GM19397 (cell line): Measurements from ENCODE around the gene CDH2.

ENCODE experiments used
- ATAC-seq: cut with Tn5 transposase; IDR thresholded peaks from one replicate; pipeline ENCODE4 v1.9.1; 2021; ENCODE audit warnings: mild to moderate bottlenecking, moderate library complexity; ENCODE audit not compliant: unreplicated experiment

The CDH2 gene

DNA sequence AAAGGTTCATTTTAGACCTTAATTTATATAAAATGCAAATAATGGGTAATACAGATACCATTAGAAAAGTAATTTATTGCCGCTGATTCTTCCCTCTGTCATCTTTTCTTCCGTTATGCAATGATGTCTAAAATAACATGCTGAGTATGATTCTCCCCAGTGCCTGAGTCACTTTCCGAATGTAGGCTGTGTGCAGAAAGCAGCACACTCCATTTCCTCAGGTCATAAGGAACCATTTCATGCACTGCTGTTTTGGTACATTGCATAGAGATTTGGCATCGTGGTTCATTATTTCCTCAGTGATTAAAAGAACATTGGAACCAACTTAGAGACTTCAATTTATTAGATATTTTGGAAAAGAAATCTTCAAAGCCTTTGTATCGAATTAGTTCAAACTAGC lies 173.5 kb downstream of the CDH2 start:
- ATAC-seq: no peak

DNA sequence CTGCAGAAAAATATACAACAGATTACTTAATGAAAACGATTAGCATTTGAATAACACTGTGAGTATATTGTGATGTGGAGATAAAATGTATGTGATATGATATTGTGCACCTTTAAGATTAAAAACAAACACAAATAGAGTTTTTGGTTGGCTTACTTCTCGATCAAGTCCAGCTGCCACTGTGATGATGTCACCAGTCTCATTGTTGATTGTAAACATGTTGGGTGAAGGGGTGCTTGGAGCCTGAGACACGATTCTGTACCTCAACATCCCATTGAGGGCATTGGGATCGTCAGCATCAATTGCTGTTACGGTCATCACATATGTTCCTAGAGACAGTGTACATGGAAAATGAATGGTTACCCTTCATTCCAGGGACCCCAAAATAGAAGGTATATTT lies 174.1 kb downstream of the CDH2 start:
- no peak for ATAC-seq

DNA sequence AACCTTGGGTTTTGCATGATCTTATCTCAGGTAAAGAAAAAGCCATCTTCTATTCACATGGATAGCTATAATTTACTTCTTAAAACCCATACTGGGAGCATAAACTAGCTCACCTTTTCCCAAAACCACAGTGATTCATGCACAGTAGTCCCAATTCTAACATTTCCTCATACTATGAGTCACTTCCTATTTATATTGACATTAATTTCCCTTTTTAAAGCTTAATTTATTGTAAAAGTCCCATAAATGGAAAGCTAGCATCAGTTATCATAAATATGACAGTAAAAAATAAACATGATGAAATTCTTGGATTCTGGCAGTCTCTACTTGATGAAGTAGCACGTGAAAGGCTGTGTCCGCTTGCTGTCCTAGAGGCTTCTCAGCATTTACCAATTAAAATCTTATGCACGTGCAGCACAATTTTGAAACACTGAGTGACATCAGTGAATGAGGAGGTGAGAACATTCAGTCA lies 180.1 kb downstream of the CDH2 start:
- no peak for ATAC-seq

DNA sequence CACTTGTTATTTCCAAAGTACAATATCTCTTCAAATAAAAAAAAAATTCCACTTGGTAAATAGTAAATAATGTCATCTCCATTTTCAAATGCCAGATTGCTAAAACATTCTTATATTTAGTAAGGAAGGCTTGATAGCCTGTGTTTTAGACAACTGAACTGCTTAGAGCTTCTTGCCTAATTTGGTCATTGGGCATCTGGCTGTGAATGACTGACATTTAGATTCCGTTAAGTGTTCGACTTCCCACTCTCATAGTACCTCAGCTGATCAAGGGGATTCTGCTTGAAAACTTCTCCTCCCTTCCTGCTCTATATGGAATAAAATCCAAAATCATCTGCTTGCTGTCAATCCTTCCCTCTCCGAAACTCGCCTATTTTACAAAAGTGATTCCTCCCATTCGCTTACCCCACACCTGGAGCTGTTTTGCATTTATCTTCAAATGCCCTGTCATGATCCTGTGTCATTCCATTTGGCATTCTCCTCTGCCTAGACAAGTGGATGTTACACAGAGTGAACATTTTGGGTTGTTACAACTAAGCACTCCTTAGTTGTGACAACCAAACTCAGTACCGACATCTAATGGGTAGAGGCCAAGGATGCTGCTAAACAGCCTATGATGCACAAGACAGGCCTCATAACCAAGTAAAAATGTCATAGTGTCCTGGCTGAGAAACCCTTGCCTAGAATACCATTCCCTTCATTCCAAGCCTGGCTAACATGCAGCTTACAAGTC lies 181.0 kb downstream of the CDH2 start:
- no peak for ATAC-seq

DNA sequence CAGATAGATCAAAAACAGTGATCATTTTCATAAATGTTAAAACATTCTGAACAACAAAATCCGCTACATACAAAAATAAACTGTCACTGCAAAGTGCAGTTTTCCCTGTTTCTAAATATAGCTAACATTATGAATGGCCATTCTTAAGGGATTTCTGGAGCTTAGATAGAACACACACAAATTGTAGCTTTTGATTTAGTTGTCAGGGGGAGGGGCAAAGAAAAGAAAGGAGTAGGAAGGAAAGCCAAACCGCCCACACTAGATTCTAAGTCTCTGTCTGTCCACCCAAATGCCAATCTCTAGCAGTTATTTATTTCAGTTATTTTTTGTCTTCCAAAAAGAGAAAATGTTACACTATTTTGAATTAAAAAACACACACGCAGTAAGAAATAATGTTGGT lies 182.4 kb downstream of the CDH2 start:
- ATAC-seq: no peak

DNA sequence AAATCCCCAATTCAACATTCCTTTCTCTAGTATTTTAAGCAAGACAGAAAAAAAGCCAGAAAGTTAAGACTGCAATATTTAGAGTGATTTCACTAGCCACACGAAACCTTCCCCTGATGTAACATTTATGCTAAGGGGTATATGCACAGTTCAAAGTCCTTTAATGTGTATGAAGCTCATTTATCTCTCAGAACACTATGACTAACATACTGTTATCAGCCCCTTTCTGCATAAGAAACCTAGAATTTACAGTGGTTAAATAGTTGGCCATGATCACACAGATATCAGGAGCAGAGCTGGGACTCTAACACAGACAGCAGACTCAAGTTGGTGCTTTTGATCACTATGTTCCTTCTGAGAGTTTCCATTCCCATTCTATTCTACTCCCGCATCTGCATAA lies 185.5 kb downstream of the CDH2 start:
- no peak for ATAC-seq

DNA sequence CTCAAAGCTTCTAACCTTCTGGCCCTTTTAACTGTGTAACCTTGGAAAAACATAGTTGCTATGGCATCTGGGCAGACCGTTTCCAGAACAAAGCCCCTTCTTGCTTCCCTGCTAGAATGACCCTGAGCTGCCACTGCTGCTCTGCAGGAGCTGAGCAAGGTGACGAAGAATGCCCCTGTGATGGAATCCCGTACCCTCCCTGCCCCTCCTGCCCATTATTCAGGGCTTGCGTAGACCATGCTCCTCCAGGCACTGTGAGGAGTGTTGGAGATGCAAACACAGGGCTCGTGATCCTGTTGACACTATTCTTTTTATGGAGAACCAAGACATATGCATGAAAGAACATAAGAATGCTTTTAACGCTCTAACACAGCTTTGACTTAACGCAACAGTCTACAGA lies 191.1 kb downstream of the CDH2 start:
- ATAC-seq: no peak

DNA sequence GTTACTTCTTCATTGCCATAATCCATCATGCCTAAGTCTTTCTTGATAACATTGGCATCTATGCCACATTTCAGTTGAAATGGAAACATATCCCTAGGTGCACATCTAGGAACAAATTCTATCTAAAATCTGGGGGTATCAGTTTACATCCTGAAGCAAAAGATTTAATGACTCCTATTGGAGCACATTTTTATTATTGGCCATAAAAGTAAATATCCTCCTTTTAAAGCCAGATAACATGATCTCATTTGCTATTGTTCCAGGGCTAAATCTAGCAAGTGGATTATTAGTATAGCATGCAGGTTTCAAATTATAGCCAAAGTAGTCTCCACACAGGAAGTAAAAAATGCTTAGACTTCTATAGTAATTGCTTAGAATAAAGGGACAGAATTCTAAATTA lies 193.2 kb downstream of the CDH2 start:
- no peak for ATAC-seq

DNA sequence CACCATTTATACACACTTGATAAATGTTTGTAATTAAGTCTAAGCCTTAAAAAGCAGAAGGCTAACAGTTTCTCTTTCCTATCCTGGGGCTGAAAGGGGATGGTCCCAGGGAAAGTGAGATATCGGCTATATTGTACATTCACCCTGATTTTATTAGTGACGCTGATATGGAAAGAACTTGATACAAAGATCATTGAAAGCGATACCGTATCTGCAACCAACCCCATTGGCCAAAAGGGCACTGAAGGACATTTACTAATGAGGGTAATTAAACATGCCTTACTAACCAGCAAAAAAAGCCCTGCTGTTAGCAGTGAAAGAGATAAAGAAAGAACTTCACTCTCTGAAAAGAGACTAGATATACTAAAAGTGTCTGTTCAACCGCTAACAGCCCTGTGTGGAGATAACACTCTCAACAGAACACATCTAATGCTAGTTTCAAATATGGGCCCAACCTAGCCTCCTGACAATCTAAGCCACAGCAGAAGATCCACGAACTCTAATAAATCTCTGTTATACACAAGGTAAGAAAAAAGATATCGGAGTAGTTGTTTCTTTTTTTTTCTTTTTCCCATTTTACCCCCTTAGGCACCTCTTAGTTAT lies 200.0 kb downstream of the CDH2 start:
- no peak for ATAC-seq

DNA sequence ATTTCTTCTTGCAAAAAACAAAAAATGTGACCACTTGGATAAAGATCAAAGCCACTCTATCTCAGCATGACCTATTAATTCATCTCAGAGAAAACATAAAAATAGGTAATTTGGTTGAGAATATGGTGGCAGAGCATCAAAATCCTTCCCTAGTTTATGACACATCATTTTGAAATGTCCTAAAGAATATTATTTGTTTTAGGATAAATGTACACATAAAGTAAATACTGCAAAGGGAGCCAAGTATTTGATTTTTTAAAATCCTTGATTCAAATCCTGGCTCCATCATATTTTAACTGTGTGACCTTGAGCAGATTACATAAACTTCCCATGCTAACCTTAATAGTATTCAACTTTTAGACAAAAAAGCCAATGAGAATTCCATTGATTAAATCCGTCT lies 206.6 kb downstream of the CDH2 start:
- ATAC-seq: no peak

DNA sequence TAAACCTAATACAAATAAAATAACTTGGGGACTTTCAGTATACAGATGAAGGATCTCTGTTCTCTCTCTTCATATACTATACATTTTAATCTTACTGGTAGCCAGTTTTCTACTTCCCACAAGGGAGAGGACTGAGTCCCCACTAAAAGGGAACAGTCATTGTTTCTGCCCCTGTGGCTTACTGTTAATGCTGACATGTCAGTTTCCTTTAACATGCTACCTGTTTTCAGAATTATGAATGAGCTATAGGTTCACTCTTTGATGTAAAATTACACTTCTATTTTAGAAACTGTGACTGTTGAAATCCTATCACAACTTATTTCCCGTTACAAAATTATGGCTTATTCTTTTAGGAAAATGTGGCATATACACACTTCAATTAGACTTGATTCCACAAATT lies 207.7 kb downstream of the CDH2 start:
- ATAC-seq: no peak

DNA sequence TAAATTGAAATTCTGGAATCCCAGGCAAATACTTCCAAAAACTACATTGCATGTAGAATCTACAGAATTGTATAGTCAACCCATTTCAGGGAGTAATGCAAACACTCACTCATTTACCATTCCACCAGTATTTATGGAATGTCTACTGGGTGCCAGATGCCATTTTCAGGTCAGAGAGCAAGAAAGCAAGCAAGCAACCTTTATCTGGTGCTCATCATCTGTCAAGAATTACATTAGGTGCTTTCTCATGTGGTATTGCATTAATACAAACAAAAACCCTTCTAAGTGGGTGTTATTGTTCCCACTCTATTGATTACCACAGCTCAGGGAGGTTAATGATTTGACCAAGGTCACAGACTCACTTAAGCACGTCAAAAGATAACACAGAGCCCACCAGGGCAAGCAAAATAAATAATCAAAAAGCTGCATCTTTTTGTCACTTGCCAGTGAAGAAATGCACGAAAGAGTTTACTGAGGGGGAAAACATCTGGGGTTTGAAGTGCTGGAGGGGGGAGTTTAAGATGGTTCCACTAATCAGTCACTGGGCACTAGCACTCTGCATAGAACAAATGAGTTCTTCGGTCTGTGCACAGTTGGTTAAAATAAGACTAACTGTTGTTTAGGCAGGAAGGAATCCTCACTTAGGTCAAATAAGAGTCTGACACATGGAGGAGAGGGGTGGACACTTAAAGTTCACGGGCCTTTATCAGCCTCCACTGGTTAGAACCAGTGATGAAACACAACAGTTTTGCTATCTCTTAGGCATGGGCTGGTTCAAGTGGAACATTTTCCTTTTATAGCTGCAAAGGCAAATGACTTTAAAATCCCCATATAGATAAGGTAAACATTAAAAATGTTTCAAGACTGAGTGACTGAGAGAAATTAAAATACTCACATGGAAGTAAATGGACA lies 208.8 kb downstream of the CDH2 start:
- ATAC-seq: no peak

DNA sequence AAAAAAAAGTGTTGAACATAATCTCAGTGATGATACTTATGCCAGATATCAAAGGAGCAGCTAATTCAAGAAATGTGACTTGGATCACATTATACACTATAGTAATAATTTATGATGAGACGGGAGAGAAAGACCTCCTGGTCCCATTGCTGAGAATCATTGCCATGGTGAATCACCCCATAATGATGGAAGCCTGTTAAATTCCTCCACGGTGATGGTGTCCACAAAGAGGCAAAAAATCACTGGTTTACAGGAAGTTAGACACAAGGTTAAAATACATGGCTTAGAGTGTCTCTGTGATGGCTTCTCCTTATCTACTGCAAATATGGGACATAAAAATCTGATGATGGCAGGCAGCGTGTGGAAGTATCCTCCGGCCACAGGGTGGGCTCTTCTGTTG lies 210.0 kb downstream of the CDH2 start:
- ATAC-seq: no peak

DNA sequence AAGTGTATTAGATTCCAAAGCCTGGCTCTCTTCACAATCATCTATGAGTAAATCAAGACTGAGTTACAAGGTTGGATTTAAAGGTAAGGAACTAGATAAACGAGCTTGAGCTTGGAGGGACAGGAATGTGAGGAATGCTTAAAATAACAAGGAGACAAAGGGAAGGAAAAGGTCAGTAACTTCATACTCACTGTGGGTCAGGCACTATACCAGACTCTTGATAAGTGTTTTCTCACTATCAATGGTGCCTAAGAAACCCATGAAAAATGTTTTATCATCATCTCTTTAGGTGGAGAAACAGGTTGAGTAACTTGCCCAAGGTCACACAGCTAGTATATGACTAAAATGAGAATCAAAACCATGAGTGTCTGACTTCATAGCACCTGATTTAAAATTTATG lies 212.1 kb downstream of the CDH2 start:
- ATAC-seq: no peak

DNA sequence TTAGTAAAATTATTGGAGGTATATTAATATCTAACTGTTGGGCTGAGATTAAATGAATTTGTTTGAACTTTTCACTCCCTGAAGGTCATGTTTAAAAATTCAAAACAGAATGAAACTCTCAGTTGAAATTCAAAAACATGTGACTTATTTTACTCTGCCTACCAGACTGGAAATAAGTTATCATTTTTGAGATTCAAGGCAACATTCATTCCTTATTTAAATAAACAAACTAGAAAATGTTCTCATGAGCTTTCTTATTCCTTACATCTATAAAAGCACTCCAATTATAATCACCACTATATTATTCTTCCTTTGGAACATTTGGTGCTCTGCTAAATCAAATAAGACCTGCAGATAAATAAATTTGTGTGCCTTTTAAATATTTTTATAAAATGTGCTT lies 217.8 kb downstream of the CDH2 start:
- ATAC-seq: no peak

DNA sequence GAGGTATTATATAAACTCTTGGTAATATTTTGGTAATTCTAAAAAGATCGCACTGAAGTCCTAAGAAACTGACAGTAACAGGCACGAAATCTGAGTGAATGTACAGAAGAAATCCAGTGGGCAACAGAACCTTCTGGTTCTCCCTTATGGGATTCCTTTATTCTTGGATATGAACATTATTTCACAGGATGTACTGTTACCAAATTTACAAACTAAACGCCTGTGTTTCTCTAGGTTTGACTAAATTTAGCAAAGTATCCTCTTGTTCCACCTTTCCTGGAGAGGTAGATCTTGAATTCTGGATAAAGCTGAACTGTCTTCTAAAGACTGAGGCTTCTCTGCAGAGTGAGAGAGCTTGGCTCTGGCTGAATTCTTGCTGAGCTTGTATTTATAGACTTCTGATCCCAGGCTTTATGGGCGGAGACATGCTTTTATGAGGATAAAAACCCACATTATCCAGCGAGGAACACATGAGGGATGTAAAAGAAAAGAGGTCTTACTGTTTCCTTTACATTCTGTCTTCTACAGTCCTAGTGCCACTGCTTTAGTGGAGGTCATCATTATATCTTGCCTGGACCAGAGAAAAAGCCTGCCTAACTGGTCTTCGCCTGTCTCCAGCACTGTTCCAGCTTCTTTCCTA lies 220.8 kb downstream of the CDH2 start:
- ATAC-seq: no peak

DNA sequence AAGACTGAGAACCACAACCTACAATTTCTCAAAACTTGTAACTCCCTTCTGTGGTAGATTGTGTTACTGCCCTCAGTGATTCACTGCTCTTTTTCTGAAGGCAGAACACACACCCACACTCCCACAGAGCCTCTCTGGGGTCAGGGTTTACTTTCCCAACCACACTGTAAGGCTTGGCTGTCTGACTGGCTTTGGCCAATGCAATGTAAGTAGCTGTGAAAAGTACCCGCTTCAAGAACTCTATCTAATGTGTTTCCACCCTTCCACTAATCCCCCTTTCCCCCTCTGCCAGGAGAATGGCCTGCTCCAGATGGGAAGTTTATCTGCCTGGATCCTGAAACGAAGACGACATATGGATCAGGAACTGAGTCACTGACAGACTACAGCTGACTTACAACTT lies 222.7 kb downstream of the CDH2 start:
- ATAC-seq: no peak

DNA sequence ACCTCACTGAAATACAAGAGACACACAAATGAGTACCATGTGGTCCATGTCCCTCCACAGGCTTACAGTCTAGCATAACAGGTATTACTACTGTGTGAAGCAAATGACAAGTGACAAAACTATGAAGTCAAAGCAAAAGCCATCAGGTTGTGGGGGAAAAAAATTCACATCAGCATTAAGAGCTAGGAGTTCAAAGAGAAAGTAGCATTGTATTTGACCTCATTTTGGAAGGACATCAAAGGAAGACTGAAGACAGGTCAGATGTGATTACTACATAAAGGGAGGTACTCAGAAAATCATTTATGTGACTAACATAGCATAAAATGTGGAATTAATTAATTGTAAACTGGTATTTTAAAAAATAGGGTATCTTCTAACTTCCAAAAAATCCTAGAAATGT lies 224.2 kb downstream of the CDH2 start:
- no peak for ATAC-seq

DNA sequence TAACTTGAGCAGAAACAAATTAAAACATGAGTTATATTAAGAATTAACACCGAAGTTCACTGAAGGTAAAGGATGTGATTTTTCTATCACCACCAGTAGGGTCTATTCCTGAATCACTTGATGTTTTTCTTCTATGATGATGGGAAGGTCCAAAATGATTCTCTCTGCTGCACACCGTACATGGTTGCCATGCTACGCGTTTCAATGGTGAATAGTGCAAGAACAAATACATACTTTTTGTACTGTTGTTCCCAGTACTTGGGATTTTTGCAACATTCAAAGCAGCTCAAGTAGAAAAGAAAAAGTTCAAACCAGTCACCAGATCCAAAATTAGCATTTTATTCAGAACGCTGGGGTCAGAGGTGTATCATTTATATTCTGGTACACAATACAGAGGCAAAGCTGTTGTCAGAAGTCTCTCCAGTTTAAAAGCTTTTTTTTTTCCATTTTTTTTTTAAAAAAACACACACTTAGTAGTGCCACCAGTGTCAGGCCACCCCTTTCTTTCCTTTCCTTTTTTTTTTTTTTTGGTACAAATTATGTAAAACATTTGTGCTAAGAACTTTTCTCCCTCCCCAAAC lies 226.2 kb downstream of the CDH2 start:
- no peak for ATAC-seq

DNA sequence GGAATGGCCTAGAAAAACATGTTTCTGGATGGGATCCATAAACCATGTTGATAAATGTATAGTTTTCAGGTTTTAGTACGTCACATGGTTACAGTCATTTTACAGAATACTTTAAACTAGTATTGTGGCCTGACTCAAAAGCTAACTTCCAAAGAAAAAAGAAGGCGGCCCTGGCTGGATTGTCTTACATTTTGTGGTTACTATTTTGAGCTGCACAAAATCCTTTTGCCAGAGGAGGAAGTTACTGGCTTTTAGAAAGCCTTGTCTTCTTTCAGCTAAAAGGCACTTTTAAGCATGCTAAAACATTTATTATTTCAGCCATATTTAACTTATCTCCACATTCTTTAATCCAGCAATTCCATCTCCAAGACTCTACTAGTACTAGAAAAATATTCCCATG lies 227.9 kb downstream of the CDH2 start:
- no peak for ATAC-seq

DNA sequence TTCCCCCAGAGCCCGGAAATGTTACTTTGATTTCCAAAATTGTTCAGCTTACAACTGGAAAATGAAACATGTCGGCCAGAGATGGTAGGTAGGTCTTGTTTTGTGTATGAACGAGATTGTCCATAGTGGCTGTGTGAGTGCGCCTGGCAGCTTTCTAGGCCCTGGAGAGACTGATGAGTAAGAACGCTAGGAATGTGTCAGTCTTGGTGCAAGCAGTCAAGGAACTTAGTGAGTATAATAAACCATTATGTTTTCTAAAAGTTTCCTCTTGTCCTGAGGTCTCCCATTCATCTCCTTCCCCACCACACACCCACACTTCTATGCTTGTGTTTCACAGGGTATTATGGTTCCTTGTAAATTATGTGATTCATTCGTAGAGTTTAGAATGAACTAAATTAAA lies 234.2 kb downstream of the CDH2 start:
- ATAC-seq: no peak
